Hematopoietic multipotent progenitor cell treated with erythropoietin and hydrocortisone succinate and interleukin-3 and kit ligand, for 17 days (in vitro differentiated cells): ENCODE results near the gene THOC1.

ENCODE experiments used
- DNase-seq: peaks from one replicate; pipeline ENCODE4 v3.0.0-alpha.2; 2015; ENCODE audit warnings: low spot score

The THOC1 gene

GRCh38 chr18:274313-274712, 6.5 kb upstream of the THOC1 start:
- no peak for DNase-seq

GRCh38 chr18:273525-273924, 5.7 kb upstream of the THOC1 start:
- DNase-seq = no peak

GRCh38 chr18:272650-273049, 4.8 kb upstream of the THOC1 start:
- no peak for DNase-seq

GRCh38 chr18:269480-270095, 1.7 kb upstream of the THOC1 start:
- DNase-seq = no peak

- no peak for DNase-seq
These were observed 513 bp downstream of the THOC1 start for GRCh38 chr18:267380-267687.

GRCh38 chr18:261398-262073, 6.3 kb downstream of the THOC1 start:
- no peak for DNase-seq

- no peak for DNase-seq
These were observed 7.3 kb downstream of the THOC1 start for GRCh38 chr18:260547-260946.

GRCh38 chr18:255171-255570, 12.7 kb downstream of the THOC1 start:
- DNase-seq = peak; percentile 12

GRCh38 chr18:253121-253520, 14.7 kb downstream of the THOC1 start:
- DNase-seq = no peak

GRCh38 chr18:251572-251971, 16.3 kb downstream of the THOC1 start:
- DNase-seq = no peak

- peak; percentile 36 for DNase-seq
These were observed 17.2 kb downstream of the THOC1 start for GRCh38 chr18:250685-251084.

- no peak for DNase-seq
These were observed 19.8 kb downstream of the THOC1 start for GRCh38 chr18:248053-248452.

GRCh38 chr18:245282-245847, 22.5 kb downstream of the THOC1 start:
- no peak for DNase-seq

- DNase-seq = no peak
These were observed 27.7 kb downstream of the THOC1 start for GRCh38 chr18:240175-240574.

- no peak for DNase-seq
These were observed 36.3 kb downstream of the THOC1 start for GRCh38 chr18:231563-231962.

GRCh38 chr18:228586-228985, 39.3 kb downstream of the THOC1 start:
- no peak for DNase-seq

GRCh38 chr18:227902-228301, 39.9 kb downstream of the THOC1 start:
- no peak for DNase-seq

GRCh38 chr18:227374-227773, 40.5 kb downstream of the THOC1 start:
- DNase-seq = no peak

- no peak for DNase-seq
These were observed 42.1 kb downstream of the THOC1 start for GRCh38 chr18:225745-226144.

- no peak for DNase-seq
These were observed 47.1 kb downstream of the THOC1 start for GRCh38 chr18:220708-221107.

GRCh38 chr18:217532-218336, 50.1 kb downstream of the THOC1 start:
- no peak for DNase-seq

GRCh38 chr18:215448-216010, 52.3 kb downstream of the THOC1 start:
- no peak for DNase-seq

GRCh38 chr18:213966-214365, 53.9 kb downstream of the THOC1 start:
- DNase-seq = no peak
